OCI-LY1 (cell line): ENCODE measurements around the gene MAGEL2.

Experiments
- H2AFZ ChIP-seq: fragments of 200-600 bp; sonication (generic), shearing (Covaris generic); 2 replicates; pipeline ENCODE4 v1.6.0; 2014; ENCODE audit warnings: antibody characterized with exemption, mild to moderate bottlenecking, low read length
- H3F3A ChIP-seq: fragments of 200-600 bp; sonication (generic), shearing (Covaris generic); 2 replicates; pipeline ENCODE4 v1.6.0; 2014; ENCODE audit warnings: mild to moderate bottlenecking, antibody characterized with exemption, low read length, moderate library complexity; ENCODE audit not compliant: insufficient read depth
- H3K27ac ChIP-seq: fragments of 200-600 bp; sonication (generic); 2 replicates; pipeline ENCODE4 v1.5.1; 2014; ENCODE audit warnings: low read length, mixed run types, mild to moderate bottlenecking, low read depth; ENCODE audit not compliant: poor library complexity, severe bottlenecking
- H3K27me3 ChIP-seq: fragments of 200-600 bp; sonication (generic); 2 replicates; pipeline ENCODE4 v1.6.0; 2014; ENCODE audit warnings: antibody characterized with exemption, mild to moderate bottlenecking, low read length, moderate library complexity; ENCODE audit not compliant: insufficient read depth
- H3K36me3 ChIP-seq: fragments of 200-600 bp; sonication (generic); 2 replicates; pipeline ENCODE4 v1.6.1; 2014; ENCODE audit warnings: mild to moderate bottlenecking, antibody characterized with exemption, low read length, moderate library complexity, mixed read lengths; ENCODE audit not compliant: insufficient read depth
- H3K4me1 ChIP-seq: fragments of 200-600 bp; sonication (generic); 2 replicates; pipeline ENCODE4 v1.5.1; 2014; ENCODE audit warnings: mild to moderate bottlenecking, low read length, moderate library complexity; ENCODE audit not compliant: insufficient read depth, severe bottlenecking
- H3K4me2 ChIP-seq: fragments of 200-600 bp; sonication (generic), shearing (Covaris generic); 2 replicates; pipeline ENCODE4 v1.6.1; 2014; ENCODE audit warnings: low read length
- H3K4me3 ChIP-seq: fragments of 200-600 bp; sonication (generic); 2 replicates; pipeline ENCODE4 v1.5.1; 2014; ENCODE audit warnings: low read length, low read depth, mild to moderate bottlenecking, mixed read lengths; ENCODE audit not compliant: poor library complexity, severe bottlenecking
- H3K79me2 ChIP-seq: fragments of 200-600 bp; shearing (Covaris generic); 2 replicates; pipeline ENCODE4 v1.6.1; 2016; ENCODE audit warnings: mixed run types, low read length, mixed read lengths; ENCODE audit not compliant: insufficient read depth
- H3K9ac ChIP-seq: fragments of 200-600 bp; sonication (generic), shearing (Covaris generic); 2 replicates; pipeline ENCODE4 v1.6.1; 2014; ENCODE audit warnings: mild to moderate bottlenecking, low read length, mixed read lengths
- H3K9me2 ChIP-seq: fragments of 200-600 bp; sonication (generic), shearing (Covaris generic); 2 replicates; pipeline ENCODE4 v1.6.1; 2014; ENCODE audit warnings: low read depth, mild to moderate bottlenecking, low read length, mixed read lengths
- H3K9me3 ChIP-seq: fragments of 200-600 bp; shearing (Covaris generic); 2 replicates; pipeline ENCODE4 v1.6.1; 2014; ENCODE audit warnings: low read length, mixed read lengths
- H4K20me1 ChIP-seq: fragments of 200-600 bp; sonication (generic), shearing (Covaris generic); 2 replicates; pipeline ENCODE4 v1.6.0; 2016; ENCODE audit warnings: mild to moderate bottlenecking, low read length; ENCODE audit not compliant: insufficient read depth
- CTCF ChIP-seq: fragments of 200-600 bp; sonication (generic), shearing (Covaris generic); IDR thresholded peaks from 2 replicates; pipeline ENCODE4 v1.5.1; 2017; ENCODE audit warnings: mild to moderate bottlenecking, antibody characterized with exemption, low read length, moderate library complexity, mixed read lengths
- EZH2 ChIP-seq: fragments of 200-600 bp; sonication (generic), shearing (Covaris generic); IDR thresholded peaks from 2 replicates; pipeline ENCODE4 v1.8.0; 2017; ENCODE audit warnings: borderline replicate concordance, mixed run types, mild to moderate bottlenecking, antibody characterized with exemption, low read length, moderate library complexity, mixed read lengths

The MAGEL2 gene

GRCh38 chr15:23594252-23594770 lies 53.4 kb downstream of the MAGEL2 start:
- no peaks in the 10 kb centered on the region for H3K9me2 ChIP-seq
- H3F3A ChIP-seq, result no peaks in the 10 kb centered on the region
- H3K27me3 ChIP-seq, result no peaks in the 10 kb centered on the region
- no peaks in the 10 kb centered on the region for H4K20me1 ChIP-seq
- no peak overlapping the region for H3K9ac ChIP-seq
- no peaks in the 10 kb centered on the region for H3K4me1 ChIP-seq
- no peak for TF ChIP-seq EZH2
- TF ChIP-seq CTCF, result no peak
- H2AFZ ChIP-seq, result no peak overlapping the region
- no peak overlapping the region for H3K4me2 ChIP-seq
- no peak overlapping the region for H3K4me3 ChIP-seq
- H3K27ac ChIP-seq, result no peak overlapping the region
- H3K36me3 ChIP-seq, result no peaks in the 10 kb centered on the region
- H3K9me3 ChIP-seq, result no peaks in the 10 kb centered on the region
- no peaks in the 10 kb centered on the region for H3K79me2 ChIP-seq
